GM20431 (cell line): ENCODE data around the gene FBXO24.
"Not testable (repeated sequence)": the region's sequence is repeated elsewhere in the genome, so short reads cannot be mapped to it uniquely, and the experiment has no call there.

ENCODE experiments used
- in situ Hi-C: fragments of 300-500 bp; cut with MseI, MboI; formaldehyde crosslinking; loops from one replicate; pipeline ENCODE4 v1.15.0; 2020; ENCODE audit warnings: low sequenced_read_pairs; ENCODE audit not compliant: unreplicated experiment

FBXO24 gene

GRCh38 chr7:100555701-100556100 lies 30.4 kb upstream of the FBXO24 start:
- in situ Hi-C loops, result loop anchor here (10.0 kb wide), 1 partner anchor 71 kb away; the partner anchor contains the start of gene NYAP1

GRCh38 chr7:100556541-100556940 lies 29.6 kb upstream of the FBXO24 start:
- in situ Hi-C loops, result loop anchor here (10.0 kb wide), 1 partner anchor 72 kb away; the partner anchor contains the start of gene NYAP1

GRCh38 chr7:100559127-100559526 lies 27.0 kb upstream of the FBXO24 start:
- in situ Hi-C loops, result loop anchor here (10.0 kb wide), 1 partner anchor 74 kb away; the partner anchor contains the start of gene NYAP1

- in situ Hi-C loops, result no loop called here
These were observed 24.5 kb upstream of the FBXO24 start for GRCh38 chr7:100561491-100562194.

- in situ Hi-C loops, result no loop called here
These were observed 23.7 kb upstream of the FBXO24 start for GRCh38 chr7:100562195-100563099.

GRCh38 chr7:100563100-100563564 lies 23.0 kb upstream of the FBXO24 start:
- in situ Hi-C loops, result no loop called here

- in situ Hi-C loops, result no loop called here
These were observed 22.2 kb upstream of the FBXO24 start for GRCh38 chr7:100563809-100564400.

- in situ Hi-C loops, result not testable (repeated sequence)
These were observed 21.7 kb upstream of the FBXO24 start for GRCh38 chr7:100564405-100564804.

GRCh38 chr7:100565133-100565571 lies 21.0 kb upstream of the FBXO24 start:
- in situ Hi-C loops, result no loop called here

- in situ Hi-C loops, result no loop called here
These were observed 20.1 kb upstream of the FBXO24 start for GRCh38 chr7:100566018-100566531.

GRCh38 chr7:100567031-100567730 lies 18.9 kb upstream of the FBXO24 start:
- in situ Hi-C loops, result no loop called here

- in situ Hi-C loops, result no loop called here
These were observed 18.4 kb upstream of the FBXO24 start for GRCh38 chr7:100567751-100568175.

- in situ Hi-C loops, result no loop called here
These were observed 17.8 kb upstream of the FBXO24 start for GRCh38 chr7:100568176-100568895.

- in situ Hi-C loops, result no loop called here
These were observed 17.0 kb upstream of the FBXO24 start for GRCh38 chr7:100568896-100569844.

GRCh38 chr7:100570954-100571828 lies 14.9 kb upstream of the FBXO24 start:
- in situ Hi-C loops, result no loop called here

GRCh38 chr7:100571829-100572116 lies 14.4 kb upstream of the FBXO24 start:
- in situ Hi-C loops, result no loop called here

GRCh38 chr7:100572281-100572948 lies 13.7 kb upstream of the FBXO24 start:
- in situ Hi-C loops, result no loop called here
